ENCODE data around the gene SCTR.

The SCTR gene

DNA sequence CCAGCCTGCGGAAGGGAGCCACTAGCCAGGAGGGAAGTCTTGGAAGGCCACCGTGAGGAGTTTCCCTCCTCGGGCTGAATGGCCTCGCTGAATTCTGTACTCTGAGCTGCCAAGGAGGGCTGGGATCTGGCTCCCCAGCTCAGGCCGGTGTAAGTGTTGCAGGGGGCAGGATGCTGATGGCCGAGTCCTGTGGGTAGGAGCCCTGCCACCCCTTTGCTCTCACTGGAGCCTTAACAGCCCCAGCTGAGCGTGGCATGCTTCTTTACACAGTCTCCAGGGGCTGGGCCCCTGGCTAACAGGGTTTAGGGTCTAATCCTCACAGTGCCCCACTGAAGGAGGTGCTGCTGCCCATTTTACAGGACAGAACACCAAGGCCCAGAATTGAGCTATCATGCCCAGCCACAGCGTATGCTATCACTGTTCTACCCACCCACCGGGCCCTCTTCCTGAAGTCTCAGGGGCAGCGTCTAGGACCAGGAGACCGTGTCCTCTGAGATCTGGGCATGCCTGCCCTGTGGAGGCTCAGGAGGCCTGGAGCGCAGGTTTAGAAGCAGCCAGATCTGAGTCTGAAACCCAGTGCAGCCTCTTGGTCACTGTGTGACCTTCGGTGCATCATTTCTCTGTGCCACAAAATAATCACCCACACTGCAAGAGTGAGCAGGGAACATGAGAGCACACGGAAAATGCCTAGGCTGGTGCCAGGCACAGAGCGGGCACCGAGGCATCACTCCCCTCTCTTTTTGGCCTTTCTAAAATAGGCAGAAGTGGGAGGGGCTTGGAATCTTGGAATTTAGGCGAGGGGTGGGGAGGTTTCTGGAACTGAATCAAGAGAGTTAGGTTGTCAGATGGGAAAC is 49.7 kb downstream of the SCTR start:
- no peak for DNase-seq (ENCODE audit: low read depth)

- no peak for DNase-seq (ENCODE audit: low read depth)
Observed at GRCh38 chr2:119473621-119474370, 50.5 kb downstream of the SCTR start.

DNA sequence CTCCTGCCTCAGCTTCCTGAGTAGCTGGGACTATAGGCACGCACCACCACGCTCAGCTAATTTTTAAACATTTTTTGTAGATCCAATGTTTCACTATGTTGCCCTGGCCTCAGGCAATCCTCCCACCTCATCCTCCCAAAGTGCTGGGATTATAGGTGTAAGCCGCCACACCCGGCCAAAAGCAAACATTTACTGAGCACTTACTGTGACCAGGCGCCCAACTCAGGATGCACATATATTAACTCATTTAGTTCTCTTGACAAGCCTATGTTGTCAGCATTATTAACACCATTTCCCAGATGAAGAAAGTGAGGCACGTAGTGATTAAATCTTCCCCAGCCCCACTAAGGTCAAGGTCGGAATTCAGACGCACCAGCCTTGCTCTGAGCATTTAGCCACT is 51.5 kb downstream of the SCTR start:
- no peak for DNase-seq (ENCODE audit: low read depth)

DNA sequence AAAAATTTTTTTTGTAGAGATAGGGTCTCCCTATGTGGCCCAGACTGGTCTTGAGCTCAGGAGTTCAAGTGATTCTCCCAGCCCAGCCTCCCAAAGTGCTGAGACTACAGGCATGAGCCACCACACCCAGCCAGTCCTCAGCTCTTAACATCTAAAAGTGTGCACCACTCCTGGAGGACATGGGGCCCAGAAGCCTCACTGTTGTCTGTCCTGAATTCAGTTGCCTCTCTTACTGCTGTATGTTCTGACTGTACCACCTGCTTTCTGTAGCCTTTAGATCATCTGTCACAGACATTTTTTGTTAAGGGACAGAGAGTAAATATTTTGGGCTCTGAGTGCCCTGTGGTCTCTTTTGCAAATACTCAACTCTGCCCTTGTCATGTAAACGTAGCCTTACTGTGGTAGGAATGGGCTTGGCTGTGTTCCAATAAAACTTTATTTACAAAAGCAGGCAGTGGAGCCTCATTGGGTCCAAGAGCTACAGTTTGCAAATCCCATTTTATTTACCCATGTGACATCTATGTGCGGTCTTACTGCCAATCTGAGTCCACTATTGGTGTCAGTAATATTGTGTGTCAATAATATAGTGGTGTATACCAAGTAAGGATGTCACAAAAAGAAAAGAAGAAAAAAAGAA is 54.5 kb downstream of the SCTR start:
- no peak for DNase-seq (ENCODE audit: low read depth)

DNA sequence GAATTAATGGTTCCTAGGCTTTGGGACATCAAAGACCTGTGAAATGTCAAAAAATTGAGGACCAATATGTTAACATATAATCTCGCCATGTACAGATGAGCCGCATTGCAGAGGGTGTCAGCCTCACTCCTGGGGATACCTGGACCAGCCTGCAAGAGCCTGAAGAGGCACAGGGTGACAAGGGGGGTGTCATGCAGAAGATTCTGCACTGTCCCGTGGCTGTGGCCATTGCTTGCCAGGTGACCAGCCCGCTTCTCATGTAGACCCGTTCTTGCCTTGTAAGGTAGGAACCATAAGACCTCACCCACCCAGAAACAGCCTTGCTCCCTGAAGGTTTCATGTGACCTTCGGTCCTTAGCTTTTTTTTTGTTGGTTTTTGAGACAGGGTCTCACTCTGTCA is 55.2 kb downstream of the SCTR start:
- DNase-seq (ENCODE audit: low read depth), result no peak

GRCh38 chr2:119468154-119468955 is 55.9 kb downstream of the SCTR start:
- no peak for DNase-seq (ENCODE audit: low read depth)

DNA sequence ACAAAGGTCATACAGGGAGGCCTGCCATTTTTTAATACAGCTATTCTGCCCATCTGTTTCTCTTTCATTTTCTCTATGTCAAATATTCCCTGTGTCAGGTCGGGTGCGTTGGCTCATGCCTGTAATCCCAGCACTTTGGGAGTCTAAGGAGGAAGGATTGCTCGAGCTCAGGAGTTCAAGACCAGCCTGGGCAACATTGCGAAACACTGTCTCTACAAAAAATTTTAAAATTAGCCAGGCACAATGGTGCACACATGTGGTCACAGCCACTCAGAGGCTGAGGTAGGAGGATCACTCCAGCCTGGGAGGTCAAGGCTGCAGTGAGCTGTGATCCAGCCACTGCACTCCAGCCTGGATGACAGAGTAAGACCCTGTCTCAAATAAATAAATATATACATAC is 57.9 kb downstream of the SCTR start:
- DNase-seq (ENCODE audit: low read depth), result no peak

GRCh38 chr2:119465687-119466086 is 58.6 kb downstream of the SCTR start:
- no peak for DNase-seq (ENCODE audit: low read depth)

- no peak for DNase-seq (ENCODE audit: low read depth)
Observed at GRCh38 chr2:119464981-119465380, 59.3 kb downstream of the SCTR start.

DNA sequence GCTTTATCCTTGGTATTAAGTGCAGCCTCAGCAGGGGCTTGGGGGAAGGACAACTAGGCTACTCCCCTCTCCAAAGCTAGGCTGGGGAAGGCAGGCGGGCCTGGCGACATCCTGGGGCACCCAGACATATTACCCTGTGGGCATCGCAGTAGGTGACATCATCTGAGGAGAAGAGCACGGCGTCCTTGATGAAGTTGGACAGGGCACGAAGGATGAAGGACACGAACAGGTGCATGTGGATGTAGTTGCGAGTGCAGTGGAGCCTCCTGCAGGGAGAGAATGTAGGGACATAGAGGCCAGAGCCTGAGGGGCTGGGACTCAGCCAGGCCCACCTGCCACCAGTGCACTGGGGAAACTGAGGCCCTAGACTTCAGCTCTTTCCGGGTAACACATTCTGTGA is 60.3 kb downstream of the SCTR start:
- no peak for DNase-seq (ENCODE audit: low read depth)

- no peak for DNase-seq (ENCODE audit: low read depth)
Observed at GRCh38 chr2:119463136-119463535, 61.1 kb downstream of the SCTR start.

DNA sequence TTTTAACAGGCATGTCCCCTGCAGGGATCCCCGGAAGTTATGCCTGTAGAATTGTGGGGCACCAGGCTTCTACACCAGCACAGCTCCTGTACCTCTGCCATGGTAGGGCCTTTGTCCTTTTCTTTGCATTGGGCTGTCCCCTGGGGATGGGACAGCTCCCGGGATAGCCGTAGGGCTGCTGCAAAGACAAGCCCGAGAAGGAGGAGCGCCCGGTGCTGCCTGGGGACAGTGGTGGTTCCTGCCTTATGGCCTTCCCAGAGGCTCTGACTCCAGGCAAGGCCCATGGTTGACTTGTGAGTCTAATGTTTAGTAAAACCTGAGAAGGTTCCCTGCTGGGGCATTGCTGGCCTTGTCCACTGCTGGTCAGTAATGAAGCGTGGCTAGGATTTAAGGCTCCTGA is 61.7 kb downstream of the SCTR start:
- no peak for DNase-seq (ENCODE audit: low read depth)

- DNase-seq (ENCODE audit: low read depth), result no peak
Observed at GRCh38 chr2:119461811-119462210, 62.5 kb downstream of the SCTR start.

DNA sequence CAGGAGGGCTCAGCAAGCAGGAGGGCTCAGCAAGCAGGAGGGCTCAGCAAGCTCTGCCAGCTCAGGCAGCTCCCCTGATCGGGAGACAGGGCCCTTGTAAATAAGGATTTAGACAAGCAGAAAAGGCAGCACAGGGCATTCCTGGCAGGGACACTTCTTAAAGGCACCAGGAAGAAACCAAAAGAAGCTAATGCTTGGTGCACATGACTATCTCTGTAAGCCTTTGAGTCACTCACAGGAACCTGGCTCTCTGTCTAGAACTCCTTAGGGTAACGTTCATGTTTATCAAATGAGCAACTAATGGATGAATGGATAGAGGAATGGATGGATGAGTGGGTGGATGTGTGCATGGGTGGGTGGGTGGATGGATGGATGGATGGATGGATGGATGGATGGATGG is 64.2 kb downstream of the SCTR start:
- DNase-seq (ENCODE audit: low read depth), result no peak

GRCh38 chr2:119455066-119455718 is 69.1 kb downstream of the SCTR start:
- no peak for DNase-seq (ENCODE audit: low read depth)

GRCh38 chr2:119453972-119454593 is 70.2 kb downstream of the SCTR start:
- DNase-seq (ENCODE audit: low read depth), result no peak

- DNase-seq (ENCODE audit: low read depth), result no peak
Observed at GRCh38 chr2:119451336-119452050, 72.8 kb downstream of the SCTR start.

GRCh38 chr2:119449521-119449920 is 74.8 kb downstream of the SCTR start:
- no peak for DNase-seq (ENCODE audit: low read depth)

- DNase-seq (ENCODE audit: low read depth), result no peak
Observed at GRCh38 chr2:119448427-119449141, 75.7 kb downstream of the SCTR start.

DNA sequence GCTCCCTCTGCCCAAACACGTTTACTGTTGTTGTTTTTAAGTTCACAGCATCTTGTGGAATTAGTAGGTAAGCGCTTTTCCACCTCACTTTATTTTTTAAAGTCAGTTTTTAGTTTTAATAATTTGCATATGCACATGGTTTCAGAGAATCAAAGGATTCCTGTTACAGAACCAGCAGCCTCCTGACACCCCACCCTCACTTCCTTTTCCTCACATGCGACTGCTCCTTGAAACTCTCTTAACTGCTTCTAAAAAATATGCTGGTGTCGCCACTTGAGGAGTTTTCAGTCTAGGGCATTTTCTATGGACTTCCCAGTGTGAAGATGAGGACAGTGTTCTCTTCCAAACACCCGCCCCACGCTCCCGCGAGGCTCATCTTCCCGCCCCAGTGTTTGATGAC is 78.2 kb downstream of the SCTR start:
- no peak for DNase-seq (ENCODE audit: low read depth)
